Stimulated activated CD4-positive, alpha-beta T cell treated with anti-CD3 and anti-CD28 coated beads, TNF-alpha, amount 100 ng/mL, for 48 hours (primary cell): Measurements from ENCODE around the gene ERLEC1.
"Not testable (repeated sequence)": the region's sequence is repeated elsewhere in the genome, so short reads cannot be mapped to it uniquely, and the experiment has no call there.

Source experiments
- DNase-seq, 3 donors: peaks; one replicate each; pipeline ENCODE4 v3.0.0-alpha.2; 2020; ENCODE audit warnings: low read depth in 3 of 3

The ERLEC1 gene

DNA sequence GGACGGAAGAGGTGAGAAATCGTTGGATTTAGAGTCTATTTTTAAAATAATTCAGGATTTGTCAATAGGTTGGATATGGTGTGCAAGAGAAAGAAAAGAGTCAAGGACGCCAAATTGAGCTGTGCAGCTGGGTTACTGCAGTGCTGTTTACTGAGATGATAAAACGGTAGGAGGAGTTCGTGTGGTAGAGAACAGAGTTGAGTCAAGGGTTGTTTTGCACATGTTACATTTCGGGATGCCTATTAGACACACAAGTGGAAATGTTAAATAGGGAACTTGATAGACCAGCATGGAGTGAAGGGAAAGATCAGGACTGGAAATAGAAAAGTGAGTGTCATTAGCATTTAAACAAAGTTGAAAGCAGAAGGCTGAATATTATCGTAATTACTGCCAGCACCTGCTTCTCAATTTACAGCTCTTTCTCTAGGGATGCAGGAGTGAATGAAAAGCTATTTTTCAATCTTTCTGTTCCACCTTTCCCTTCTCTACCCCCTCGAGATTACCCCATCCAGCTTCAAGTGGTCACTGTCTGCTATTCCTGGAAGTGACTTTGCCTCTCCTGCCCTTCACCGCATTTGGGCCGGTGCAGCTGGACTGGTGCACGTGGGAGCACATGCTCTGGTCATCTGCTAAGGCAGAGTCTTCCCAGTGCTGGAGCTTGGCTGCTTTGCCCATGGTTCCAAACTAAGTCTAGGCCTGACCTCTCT, 42.6 kb downstream of the ERLEC1 start:
- no peak for DNase-seq

DNA sequence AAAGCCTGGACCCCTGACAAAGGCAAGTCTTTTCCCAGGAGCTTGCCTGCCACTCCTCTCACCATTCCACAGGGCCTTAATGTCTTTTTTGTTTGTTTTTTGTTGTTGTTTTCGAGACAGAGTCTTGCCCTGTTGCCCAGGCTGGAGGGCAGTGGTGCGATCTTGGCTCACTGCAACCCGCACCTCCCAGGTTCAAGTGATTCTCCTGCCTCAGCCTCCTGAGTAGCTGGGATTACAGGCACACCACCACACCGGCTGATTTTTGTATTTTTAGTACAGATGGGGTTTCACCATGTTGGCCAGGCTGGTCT, 43.1 kb downstream of the ERLEC1 start:
- DNase-seq: not testable (repeated sequence)

DNA sequence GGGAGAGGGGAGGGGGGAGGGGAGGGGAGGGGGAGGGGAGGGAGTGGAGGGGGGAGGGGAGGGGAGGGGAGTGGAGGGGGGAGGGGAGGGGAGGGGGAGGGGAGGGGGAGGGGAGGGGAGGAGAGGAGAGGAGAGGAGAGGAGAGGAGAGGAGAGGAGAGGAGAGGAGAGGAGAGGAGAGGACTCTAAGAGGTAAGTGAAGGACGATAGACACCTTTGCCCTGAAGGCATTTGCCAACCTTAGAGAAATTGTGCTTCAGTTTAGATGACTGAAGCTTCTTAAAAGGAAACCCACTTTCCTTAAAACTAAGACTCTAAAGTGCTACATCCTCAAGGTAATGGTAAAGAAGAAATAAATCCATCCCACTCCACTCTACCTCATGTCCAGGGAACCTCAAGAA, 53.7 kb downstream of the ERLEC1 start:
- DNase-seq: no peak

DNA sequence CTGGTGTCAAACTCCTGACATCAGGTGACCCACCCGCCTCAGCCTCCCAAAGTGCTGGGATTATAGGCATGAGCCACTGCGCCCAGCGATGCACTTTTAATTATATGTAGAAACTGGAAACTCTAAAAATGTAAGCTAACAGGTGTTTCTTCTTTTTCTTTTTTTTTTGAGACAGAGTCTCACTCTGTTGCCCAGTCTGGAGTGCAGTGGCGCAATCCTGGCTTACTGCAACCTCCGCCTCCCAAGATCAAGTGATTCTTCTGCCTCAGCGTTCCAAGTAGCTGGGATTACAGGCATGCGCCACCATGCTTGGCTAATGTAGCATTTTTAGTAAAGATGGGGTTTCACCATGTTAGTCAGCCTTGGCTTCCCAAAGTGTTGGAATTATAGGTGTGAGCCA, 54.8 kb downstream of the ERLEC1 start:
- not testable (repeated sequence) for DNase-seq

DNA sequence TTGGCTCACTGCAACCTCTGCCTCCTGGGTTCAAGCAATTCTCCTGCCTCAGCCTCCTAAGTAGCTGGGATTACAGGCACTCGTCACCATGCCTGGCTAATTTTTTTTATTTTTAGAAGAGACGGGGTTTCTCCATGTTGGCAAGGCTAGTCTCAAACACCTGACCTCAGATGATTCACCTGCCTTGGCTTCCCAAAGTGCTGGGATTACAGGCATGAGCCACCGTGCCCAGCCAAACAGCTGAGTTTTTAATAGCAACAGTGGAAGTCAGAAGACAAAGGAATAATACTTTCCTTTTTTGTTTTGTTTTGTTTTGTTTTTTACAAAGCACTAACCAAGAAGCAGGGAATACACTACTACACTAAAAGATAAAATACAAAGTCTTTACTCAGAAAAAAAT, 56.0 kb downstream of the ERLEC1 start:
- DNase-seq: no peak

DNA sequence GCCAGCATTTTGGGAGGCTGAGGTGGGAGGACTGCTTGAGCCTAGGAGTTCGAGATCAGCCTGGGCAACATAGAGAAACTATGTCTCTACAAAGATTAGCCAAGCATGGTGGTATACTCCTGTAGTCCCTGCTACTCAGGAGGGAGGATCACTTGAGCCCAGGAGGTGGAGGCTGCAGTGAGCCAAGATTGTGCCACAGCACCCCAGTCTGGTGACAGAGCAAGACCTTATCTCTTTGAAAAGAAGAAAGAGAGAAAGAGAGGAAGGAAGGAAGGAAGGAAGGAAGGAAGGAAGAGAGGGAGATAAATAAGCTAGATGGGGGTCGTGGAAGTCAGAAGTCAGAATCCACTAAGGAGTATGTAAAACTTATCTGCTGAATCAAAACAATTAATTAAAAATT, 56.8 kb downstream of the ERLEC1 start:
- DNase-seq: no peak

DNA sequence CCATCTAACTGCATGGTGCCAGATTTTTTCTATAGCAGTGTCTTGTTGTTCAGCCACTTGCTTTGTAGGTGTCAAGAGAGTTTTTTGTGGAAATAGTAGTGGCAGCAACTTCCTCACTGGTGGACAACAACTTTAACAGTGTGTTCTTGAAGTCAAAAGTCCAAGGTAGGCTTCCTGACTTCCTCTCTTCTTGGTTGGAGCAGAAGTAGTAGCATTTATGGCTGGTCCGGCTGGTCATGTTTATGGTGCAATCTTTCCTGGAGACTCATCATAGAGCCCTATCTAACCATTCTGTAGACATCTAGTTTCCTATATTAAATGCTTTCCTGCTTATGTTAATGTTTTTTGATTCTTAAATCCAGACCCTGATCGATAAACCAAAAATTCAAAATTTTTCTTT, 61.2 kb downstream of the ERLEC1 start:
- DNase-seq: no peak

DNA sequence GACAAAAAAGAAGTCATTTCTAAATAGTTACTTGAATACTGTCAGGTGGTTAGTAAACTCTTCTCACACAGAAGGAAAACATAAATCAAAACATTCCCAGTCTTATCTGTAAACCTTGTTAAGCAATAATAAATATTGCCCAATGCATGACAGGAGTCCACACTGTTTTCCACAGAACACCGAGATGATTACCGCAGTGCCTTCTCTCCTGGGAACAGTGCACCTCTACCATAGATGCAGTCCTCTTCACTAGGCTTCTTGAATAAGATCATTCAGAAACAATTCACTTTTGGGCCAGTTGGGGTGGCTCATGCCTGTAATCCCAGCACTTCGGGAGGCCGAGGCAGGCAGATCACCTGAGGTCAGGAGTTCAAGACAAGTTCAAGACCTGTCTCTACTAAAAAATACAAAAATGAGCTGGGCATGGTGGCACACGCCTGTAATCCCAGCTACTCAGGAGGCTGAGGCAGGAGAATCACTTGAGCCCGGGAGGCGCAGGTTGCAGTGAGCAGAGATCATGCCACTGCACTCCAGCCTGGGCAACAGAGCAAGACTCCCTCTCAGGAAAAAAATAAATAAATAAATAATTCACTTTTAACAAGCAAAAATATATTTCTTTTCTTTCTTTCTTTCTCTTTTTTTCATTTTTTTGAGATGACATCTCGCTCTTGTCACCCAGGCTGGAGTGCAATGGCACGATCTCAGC, 64.4 kb downstream of the ERLEC1 start:
- not testable (repeated sequence) for DNase-seq

DNA sequence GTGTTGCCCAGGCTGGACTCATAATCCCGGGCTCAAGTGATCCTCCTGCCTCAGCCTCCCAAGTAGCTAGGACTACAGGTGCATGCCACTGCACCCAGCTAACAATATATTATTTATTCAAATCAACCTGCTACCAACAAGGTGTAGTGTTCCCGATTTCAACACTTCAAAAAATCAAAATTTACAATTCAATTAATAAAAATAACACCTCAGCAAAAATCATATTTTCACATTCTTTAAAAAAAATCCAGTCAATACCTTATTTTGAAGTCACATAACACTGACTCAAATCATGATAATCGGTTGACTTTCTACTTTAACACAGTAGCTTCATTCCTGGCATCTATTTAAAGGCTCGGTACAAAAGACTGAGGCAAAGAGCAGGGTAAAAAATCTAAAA, 65.7 kb downstream of the ERLEC1 start:
- no peak for DNase-seq

DNA sequence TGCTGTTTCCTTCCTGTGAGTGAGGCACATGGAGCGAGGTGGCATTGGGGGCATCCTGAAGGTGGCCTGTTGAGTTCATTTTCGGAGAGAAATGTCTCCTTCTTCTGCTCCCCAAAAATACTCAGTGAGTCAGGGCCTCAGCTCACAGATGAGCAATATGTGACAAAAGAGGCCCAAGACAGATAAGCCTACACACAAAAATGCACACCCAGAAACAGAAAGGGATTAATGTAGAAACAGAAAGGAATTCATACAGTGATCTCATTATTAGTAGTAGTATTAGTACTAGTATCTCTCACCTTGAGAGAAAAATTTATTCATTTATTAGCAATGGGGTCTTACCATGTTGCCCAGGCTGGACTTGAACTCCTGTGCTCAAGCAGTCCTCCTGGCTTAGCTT, 67.8 kb downstream of the ERLEC1 start:
- no peak for DNase-seq

DNA sequence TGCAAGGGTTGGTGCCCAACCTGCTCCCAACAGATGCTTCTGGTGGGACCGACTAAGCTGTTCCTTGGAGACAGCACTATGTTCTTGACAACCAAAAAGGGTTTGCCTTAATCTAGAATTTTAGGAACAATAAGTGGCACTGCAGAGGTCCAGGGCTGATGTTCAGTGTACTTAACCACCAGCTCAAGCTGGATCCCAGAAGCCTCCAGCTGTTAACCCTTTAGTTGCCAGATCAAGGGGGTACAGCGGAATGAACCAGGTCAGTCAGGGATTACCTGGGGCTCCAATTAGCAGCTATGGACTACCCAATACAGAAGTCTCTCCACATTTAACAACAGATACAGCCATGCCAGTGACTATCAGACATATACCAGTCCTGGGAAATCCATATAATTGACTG, 69.4 kb downstream of the ERLEC1 start:
- DNase-seq: no peak

DNA sequence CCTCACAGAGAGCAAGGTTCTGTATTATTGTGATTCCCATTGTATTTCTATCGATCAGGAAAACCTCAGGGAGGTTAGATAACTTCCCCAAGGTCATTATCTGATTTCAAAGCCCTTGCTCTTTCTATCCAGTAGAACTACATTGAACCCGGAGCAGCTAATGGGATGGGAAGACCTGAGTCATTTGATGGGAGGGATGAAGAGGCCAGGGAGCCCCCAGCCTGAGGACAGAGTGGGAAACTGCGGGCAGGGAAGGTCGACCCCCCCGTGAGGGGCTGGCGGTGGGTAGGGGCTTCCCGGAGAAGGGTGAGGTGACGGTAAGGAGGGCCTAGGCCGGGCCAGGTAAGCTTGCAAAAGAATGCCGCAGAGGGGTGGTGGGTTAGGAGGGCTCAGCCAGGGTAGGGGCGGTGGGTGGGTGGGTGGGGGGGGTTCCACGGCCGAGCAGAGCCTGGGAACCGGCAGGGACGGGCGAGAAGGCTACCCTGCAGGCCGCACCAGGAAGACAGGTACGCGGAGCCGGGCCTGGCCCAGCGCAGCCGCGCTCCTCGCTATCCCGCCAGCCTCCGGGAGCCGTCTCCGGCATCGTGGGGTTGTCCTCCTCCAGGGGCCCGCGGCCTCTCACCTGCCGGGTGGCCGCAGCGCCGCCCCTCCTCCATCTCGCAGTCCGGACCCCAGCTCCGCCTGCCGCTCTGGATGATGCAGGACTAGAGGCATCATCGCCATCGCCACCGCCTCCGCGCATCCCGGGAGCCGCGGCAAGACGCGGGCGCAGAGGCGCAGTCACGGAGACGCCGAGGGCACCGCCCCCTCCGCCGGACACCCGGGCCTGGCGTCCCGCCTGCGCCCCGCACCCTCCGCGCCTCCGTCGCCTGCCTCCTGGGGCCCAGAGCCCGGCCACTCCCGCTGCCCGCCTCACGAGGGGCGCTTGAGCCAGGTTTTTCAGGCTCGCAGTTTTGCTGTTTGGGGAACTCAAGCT, 72.7 kb downstream of the ERLEC1 start, which contains the start of gene GPR75:
Gene GPR75 (minus strand): TSS at position 762 of the 976 bp plus-strand sequence. CDS start 5,211 bp downstream, outside the sequence.
- DNase-seq: no peak

DNA sequence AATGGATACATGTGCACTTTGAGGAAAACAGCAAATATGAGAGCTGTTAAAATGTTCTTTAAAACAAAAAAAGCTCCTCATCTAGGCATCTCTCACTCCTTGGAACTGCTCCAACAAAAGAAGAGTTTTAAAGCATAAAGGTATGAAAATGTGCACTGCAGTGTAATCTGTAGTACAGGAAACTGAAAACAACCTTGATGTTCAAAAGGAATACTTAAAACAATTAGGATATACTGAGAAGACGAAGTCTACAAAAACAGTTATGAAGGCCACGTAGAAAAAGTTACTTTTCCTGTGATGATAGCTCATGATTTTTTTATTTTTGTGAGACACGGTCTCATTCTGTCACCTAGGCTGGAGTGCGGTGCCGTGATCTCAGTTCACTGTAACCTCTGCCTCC, 75.0 kb downstream of the ERLEC1 start:
- no peak for DNase-seq

DNA sequence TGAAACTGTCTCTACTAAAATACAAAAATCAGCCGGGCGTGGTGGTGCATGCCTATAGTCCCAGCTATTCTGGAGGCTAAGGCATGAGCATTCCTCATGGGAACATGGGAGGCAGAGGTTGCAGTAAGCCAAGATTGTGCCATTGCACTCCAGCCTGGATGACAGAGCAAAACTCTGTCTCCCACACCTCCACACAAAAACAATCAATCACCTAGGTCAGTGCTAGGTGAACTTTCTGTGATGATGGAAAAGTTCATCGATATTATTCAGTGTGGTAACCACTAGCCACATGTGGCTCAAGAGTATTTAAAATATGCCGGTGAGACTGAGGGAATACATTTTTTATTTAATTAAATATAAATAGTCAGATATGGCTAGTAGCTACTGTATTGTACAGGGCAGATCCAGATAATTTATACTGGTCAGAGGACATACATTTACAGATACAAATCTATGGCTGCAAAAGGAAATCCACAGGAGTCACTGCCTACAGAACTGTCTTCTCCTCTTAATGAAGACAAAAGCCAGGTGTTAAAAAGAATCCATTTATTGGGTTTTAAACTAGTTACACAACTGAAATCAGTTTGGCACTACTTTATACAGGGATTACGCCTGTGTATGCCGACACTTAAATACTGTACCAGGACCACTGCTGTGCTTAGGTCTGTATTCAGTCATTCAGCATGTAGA, 76.8 kb downstream of the ERLEC1 start:
- DNase-seq: no peak

DNA sequence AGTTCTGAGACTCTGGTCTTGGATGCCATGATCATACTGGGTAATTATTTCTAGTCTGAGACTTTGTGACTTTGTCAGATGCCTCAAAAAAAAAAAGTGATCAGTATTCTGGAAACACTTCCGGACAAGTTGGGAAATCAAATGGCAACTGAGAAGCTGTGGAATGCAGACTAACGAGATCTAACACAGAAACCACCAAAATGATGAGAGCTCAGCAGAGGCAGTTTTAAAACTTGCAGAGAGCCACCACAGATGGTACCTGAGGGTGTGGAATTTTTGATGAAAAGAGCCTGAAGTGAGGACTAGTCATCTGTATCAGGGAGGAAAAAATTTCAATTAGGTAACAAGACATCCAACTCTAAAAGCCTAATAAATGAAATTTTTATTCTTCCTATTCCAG, 78.4 kb downstream of the ERLEC1 start:
- DNase-seq: no peak

DNA sequence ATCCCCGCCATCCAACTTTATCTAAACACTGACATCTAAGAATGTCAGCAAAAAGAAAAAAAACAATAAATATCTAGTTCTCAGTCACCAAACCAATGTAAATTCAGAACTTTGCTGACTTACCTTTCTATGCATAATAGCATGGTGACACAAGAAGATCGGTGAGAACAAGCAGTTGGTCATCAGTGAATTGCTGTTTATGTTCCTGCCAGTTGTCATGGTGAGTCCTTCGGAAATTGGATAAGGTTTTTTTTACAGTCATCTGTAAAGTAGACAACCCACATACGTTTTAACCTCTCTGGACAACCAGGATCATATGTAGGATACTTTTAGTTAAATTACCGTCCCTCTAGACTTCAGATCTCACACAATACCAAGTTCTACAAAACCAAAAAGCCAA, 79.1 kb downstream of the ERLEC1 start:
- DNase-seq: no peak

DNA sequence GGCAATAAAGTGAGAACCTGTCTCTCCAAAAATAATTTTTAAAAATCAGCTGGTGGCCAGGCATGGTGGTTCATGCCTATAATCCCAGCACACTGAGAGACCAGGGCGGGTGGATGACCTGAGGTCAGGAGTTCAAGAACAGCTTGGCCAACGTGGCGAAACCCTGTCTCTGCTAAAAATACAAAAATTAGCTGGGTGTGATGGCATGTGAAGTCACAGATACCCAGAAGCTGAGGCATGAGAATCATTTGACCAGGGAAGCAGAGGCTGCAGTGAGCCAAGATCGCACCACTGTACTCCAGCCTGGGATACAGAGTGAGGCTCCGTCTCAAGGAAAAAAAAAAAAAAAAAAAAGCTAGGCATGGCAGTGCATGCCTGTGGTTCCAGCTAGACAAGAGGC, 80.3 kb downstream of the ERLEC1 start:
- DNase-seq: no peak

DNA sequence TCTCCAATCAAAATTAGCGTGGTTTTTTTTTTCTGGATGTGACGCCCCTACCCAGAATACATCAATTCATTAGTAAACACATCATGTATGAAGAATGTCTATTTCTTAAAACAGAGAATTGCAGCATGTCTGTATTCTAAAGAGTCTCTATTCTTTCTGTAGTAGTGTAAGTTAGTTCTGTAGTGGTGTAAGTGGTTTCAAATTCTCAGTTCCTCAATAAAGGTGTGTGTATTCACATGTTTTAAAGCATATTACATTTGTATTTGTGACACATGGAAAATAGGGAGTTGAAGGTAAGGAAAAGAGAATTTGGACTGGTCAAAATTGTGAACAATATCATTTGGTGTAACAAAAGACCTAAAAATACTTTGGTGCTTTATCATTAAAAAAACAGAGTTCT, 80.9 kb downstream of the ERLEC1 start:
- no peak for DNase-seq
